K562 (cell line): ENCODE data around the gene ATF5. TPM values are rescaled to one million over a fixed set of nuclear protein-coding genes. Genes with fewer than 3 reads are reported as not detected.

ENCODE experiments used
- ATAC-seq: fragments of 200-7000 bp; cut with Tn5 transposase; 3 replicates; pipeline ENCODE4 v1.9.1; 2020; ENCODE audit warnings: moderate library complexity
- BruUV-seq: library from RNA; stranded (reverse); fragments of 400-500 nt; replicated peaks from 2 replicates; lab custom pipeline; 2021; lab: Mats Ljungman, UMichigan
- CTCF ChIA-PET: fragments of 300-600 bp; formaldehyde crosslinking; extraction: SDS; loops from one replicate; lab custom pipeline; 2021; ENCODE audit warnings: low intra/inter-chr PET ratio; lab: Yijun Ruan, JAX
- POLR2A ChIA-PET: fragments of 300-600, 350-650 bp; sonication (Branson Sonifier 250); formaldehyde crosslinking; extraction: SDS; loops from one replicate; lab custom pipeline; 2021; ENCODE audit warnings: antibody characterized with exemption, inconsistent platforms; lab: Yijun Ruan, JAX
- DNase-seq, 4 experiments: peaks; one replicate each; pipeline versions ENCODE4 v3.0.0 to v3.0.0-alpha.2; 2011 to 2018; ENCODE audit warnings: low spot score in 3 of 4, mixed read lengths in 3 of 4; ENCODE audit errors: extremely low read depth in 1 of 4
- FAIRE-seq: peaks from 2 replicates; lab custom pipeline; 2011; peaks lifted over from hg19 to GRCh38; lab: Jason Lieb, UNC
- H2AFZ ChIP-seq: 2 replicates; pipeline ENCODE4 v1.6.0; 2011; ENCODE audit warnings: low read depth, low read length, control low read depth, inconsistent platforms
- H3K27ac ChIP-seq: fragments of 200-600 bp; 3 replicates; pipeline ENCODE4 v1.8.0; 2011; ENCODE audit warnings: low read depth, mild to moderate bottlenecking, control low read depth, inconsistent platforms, low read length, moderate library complexity, mixed read lengths; ENCODE audit errors: extremely low read depth
- H3K27me3 ChIP-seq, 2 experiments: fragments of 300-600 bp in 1 of 2; 2 replicates in 1 of 2; 3 replicates in 1 of 2; pipeline versions ENCODE4 v1.6.0 to v1.8.0; 2011; ENCODE audit warnings: inconsistent platforms in 2 of 2, low read length in 2 of 2, mild to moderate bottlenecking in 1 of 2, mixed read lengths in 1 of 2, moderate library complexity in 1 of 2; ENCODE audit not compliant: control insufficient read depth in 2 of 2, insufficient read depth in 2 of 2
- H3K36me3 ChIP-seq: fragments of 300-600 bp; 3 replicates; pipeline ENCODE4 v1.8.0; 2011; ENCODE audit warnings: mild to moderate bottlenecking, low read length, inconsistent platforms; ENCODE audit not compliant: control insufficient read depth, insufficient read depth
- H3K4me1 ChIP-seq, 2 experiments: fragments of 200-600 bp in 1 of 2; replicated peaks in 1 of 2; 2 replicates in 1 of 2; 3 replicates in 1 of 2; pipeline versions ENCODE4 v1.5.1 to v1.8.0; 2011; ENCODE audit warnings: inconsistent platforms in 2 of 2, low read length in 2 of 2, mild to moderate bottlenecking in 1 of 2, mixed read lengths in 1 of 2, moderate library complexity in 1 of 2; ENCODE audit not compliant: control insufficient read depth in 2 of 2, insufficient read depth in 2 of 2
- H3K4me2 ChIP-seq: 2 replicates; pipeline ENCODE4 v1.6.1; 2011; ENCODE audit warnings: low read length, control low read depth, inconsistent platforms, mixed read lengths; ENCODE audit not compliant: insufficient read depth
- H3K4me3 ChIP-seq: fragments of 200-600 bp; sonication (generic), shearing (Covaris generic); 2 replicates; pipeline ENCODE4 v1.5.1; 2016; ENCODE audit warnings: control low read depth, inconsistent platforms
- H3K79me2 ChIP-seq: fragments of 200-600 bp; 3 replicates; pipeline ENCODE4 v1.8.0; 2011; ENCODE audit warnings: low read length, inconsistent platforms; ENCODE audit not compliant: control insufficient read depth, insufficient read depth
- H3K9ac ChIP-seq, 2 experiments: 2 replicates each; pipeline versions ENCODE4 v1.6.0 to v1.6.1; 2011; ENCODE audit warnings: low read depth in 2 of 2, low read length in 2 of 2, control low read depth in 1 of 2, inconsistent platforms in 1 of 2, mild to moderate bottlenecking in 1 of 2, mixed read lengths in 1 of 2; ENCODE audit not compliant: insufficient read depth in 1 of 2
- H3K9me1 ChIP-seq: one replicate; pipeline ENCODE4 v1.6.0; 2011; ENCODE audit warnings: inconsistent platforms, mild to moderate bottlenecking, low read length, moderate library complexity; ENCODE audit not compliant: control insufficient read depth, insufficient read depth
- H3K9me3 ChIP-seq: replicated peaks from 2 replicates; pipeline ENCODE4 v1.5.1; 2011; ENCODE audit warnings: low read depth, low read length, inconsistent platforms; ENCODE audit not compliant: control insufficient read depth, insufficient read depth
- H4K20me1 ChIP-seq: replicated peaks from 2 replicates; pipeline ENCODE4 v1.6.1; 2011; ENCODE audit warnings: low read length, inconsistent platforms, mixed read lengths; ENCODE audit not compliant: control insufficient read depth, insufficient read depth
- CBFA2T3 ChIP-seq: fragments of 450-650 bp; IDR thresholded peaks from 2 replicates; pipeline ENCODE4 v1.6.1; 2017
- CBX8 ChIP-seq: fragments of 200-600 bp; sonication (generic); IDR thresholded peaks from 2 replicates; pipeline ENCODE4 v1.6.1; 2012; ENCODE audit warnings: borderline replicate concordance, mixed run types, low read depth, mild to moderate bottlenecking, moderate library complexity, mixed read lengths, low read length, control low read depth, inconsistent platforms; ENCODE audit not compliant: poor library complexity, severe bottlenecking; ENCODE audit errors: extremely low read depth
- GTF2A2 ChIP-seq: IDR thresholded peaks from 2 replicates; pipeline ENCODE4 v1.6.1; 2016; ENCODE audit warnings: mild to moderate bottlenecking, missing genetic modification characterization, missing compliant biosample characterization
- PHTF2 ChIP-seq: fragments of 250-450 bp; sonication (Bioruptor Pico); IDR thresholded peaks from 2 replicates; pipeline ENCODE4 v1.5.0; 2021; ENCODE audit warnings: mild to moderate bottlenecking
- RBFOX2 ChIP-seq: fragments of 200-400 bp; formaldehyde crosslinking; IDR thresholded peaks from 2 replicates; pipeline ENCODE4 v1.6.1; 2017; ENCODE audit warnings: low read depth, mild to moderate bottlenecking, low read length, moderate library complexity
- WGBS: fragments of 100-300 bp; shearing (Covaris generic); methylation state at CpG from one replicate; pipeline ENCODE4 v1.1.6; 2016; ENCODE audit warnings: low coverage, mixed read lengths; ENCODE audit not compliant: insufficient coverage; ENCODE audit errors: missing lambda C conversion rate; 5-methylcytosine and 5-hydroxymethylcytosine counted together
- in situ Hi-C: fragments of 300-500 bp; cut with MboI; formaldehyde crosslinking; loops from 4 replicates; pipeline ENCODE4 v1.15.0; 2018; ENCODE audit warnings: inconsistent platforms, mixed read lengths
- intact Hi-C: fragments of 100-400 bp; cut with micrococcal nuclease; formaldehyde crosslinking; loops from 2 replicates; pipeline ENCODE4 v1.14.2; 2022
- polyA plus RNA-seq, 8 experiments: library from polyadenylated mRNA; depleted of rRNA in 4 of 8; stranded (reverse) in 5 of 8; unstranded in 3 of 8; fragments of >200 nt; fragmentation: Nextera tagmentation in 2 of 8; fragmentation: Illumina TruSeq in 1 of 8; extraction: Ambion mirVana in 2 of 8; extraction: Trizol in 1 of 8; gene quantifications; 2 replicates each; pipeline versions ENCODE4 v1.2.1 to v1.2.3, GENCODE V29; 2011 to 2014; ENCODE audit warnings: inconsistent platforms in 1 of 8, missing spikeins in 1 of 8
- total RNA-seq, 7 experiments: library from RNA; depleted of rRNA in 6 of 7; stranded (reverse); fragments of >200 nt in 6 of 7; fragmentation: Illumina TruSeq in 2 of 7; extraction: Trizol in 2 of 7; gene quantifications; 2 replicates each; pipeline versions ENCODE4 v1.2.1 to v1.2.3, GENCODE V29; 2011 to 2021; ENCODE audit warnings: low replicate concordance in 1 of 7

Gene ATF5
- total and polyA plus RNA-seq, 9 of the 15 experiments (the other 6 are each of a cell fraction or from before 2014, with no cell fraction given), result 3.0 to 57.6 (median 11.1) TPM

DNA sequence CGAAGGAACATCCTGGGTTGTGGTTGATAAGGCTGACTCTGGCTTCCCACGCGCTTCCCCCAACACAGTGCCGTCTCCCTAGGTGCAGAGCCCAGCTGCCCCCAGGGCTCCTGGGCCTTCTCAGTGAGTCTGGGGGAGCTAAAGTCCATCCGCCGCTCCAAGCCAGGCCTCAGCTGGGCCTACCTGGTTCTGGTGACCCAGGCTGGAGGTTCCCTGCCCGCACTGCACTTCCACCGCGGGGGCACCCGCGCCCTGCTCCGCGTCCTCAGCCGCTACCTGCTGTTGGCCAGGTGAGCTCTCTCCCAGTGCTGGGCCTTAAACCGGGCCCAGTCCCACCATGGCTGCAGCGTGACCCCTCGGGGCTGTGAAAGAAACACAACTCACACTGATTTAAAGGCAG, 47.8 kb upstream of the ATF5 start:
- intact Hi-C loops, result no loop called here
- ChIA-PET CTCF (no interaction called here), POLR2A (interaction anchor here (0.6 to 0.7 kb wide), 2 partner anchors 42 to 287 kb away, joined by 3 read pairs; no protein-coding TSS in a partner anchor)
- no peaks in the 10 kb centered on the region for H3K27me3 ChIP-seq
- H3K27ac ChIP-seq, result no peak overlapping the region
- no peaks in the 10 kb centered on the region for H4K20me1 ChIP-seq
- peaks cover 55% of the 10 kb centered on the region for H3K36me3 ChIP-seq
- WGBS, result 94% methylated on average over 17 of the region's 17 CpGs
- in situ Hi-C loops, result no loop called here
- peaks cover 6% of the 10 kb centered on the region for H3K79me2 ChIP-seq
- FAIRE-seq (no peak), ATAC-seq (no peak), DNase-seq (no peak)
- H2AFZ ChIP-seq, result no peak overlapping the region
- H3K4me1 ChIP-seq, result peaks cover 6 to 57% of the 10 kb centered on the region in 2 experiments; a peak in 3 of 5 replicates
- H3K9me3 ChIP-seq, result no peaks in the 10 kb centered on the region
- H3K4me3 ChIP-seq, result no peak overlapping the region
- H3K4me2 ChIP-seq, result no peak overlapping the region
- no peaks in the 10 kb centered on the region for H3K9me1 ChIP-seq
- BruUV-seq, result no TSS peak
- H3K9ac ChIP-seq, result peak overlapping the region in 1 of 2 experiments; percentile 52; a peak in 2 of 4 replicates
- no peak for TF ChIP-seq PHTF2
- no peak for TF ChIP-seq GTF2A2
- 0 out of 2 replicates have a peak, but pooled peaks have one; percentile 16 for TF ChIP-seq RBFOX2
- 0 out of 2 replicates have a peak, but pooled peaks have one; percentile 4 for TF ChIP-seq CBFA2T3
- no peak for TF ChIP-seq CBX8
